A172 (cell line): ENCODE results near the gene WNT8B. TPM values are rescaled to one million over a fixed set of nuclear protein-coding genes. Genes with fewer than 3 reads are reported as not detected.

Source experiments
- DNase-seq: peaks from one replicate; pipeline ENCODE4 v3.0.0-alpha.2; 2015; ENCODE audit warnings: low spot score
- total RNA-seq: library from RNA; depleted of rRNA; stranded (reverse); fragments of >200 nt; shearing (Covaris generic); gene quantifications from 2 replicates; pipeline ENCODE4 v1.2.3, GENCODE V29; 2014

The WNT8B gene
- total RNA-seq, 1 experiment from 2014 or later: not detected

GRCh38 chr10:100483876-100484666 is 21.3 kb downstream of the WNT8B start:
- DNase-seq: no peak

- no peak for DNase-seq
Measured at GRCh38 chr10:100485366-100485765, 22.6 kb downstream of the WNT8B start.

GRCh38 chr10:100485801-100486495 is 23.1 kb downstream of the WNT8B start:
- DNase-seq: no peak

- DNase-seq: no peak
Measured at GRCh38 chr10:100487529-100487928, 24.7 kb downstream of the WNT8B start.

GRCh38 chr10:100489396-100489795 is 26.6 kb downstream of the WNT8B start:
- DNase-seq: no peak

- no peak for DNase-seq
Measured at GRCh38 chr10:100490531-100490930, 27.7 kb downstream of the WNT8B start.

- no peak for DNase-seq
Measured at GRCh38 chr10:100496567-100496966, 33.8 kb downstream of the WNT8B start.

- DNase-seq: no peak
Measured at GRCh38 chr10:100498059-100498458, 35.2 kb downstream of the WNT8B start.

- DNase-seq: no peak
Measured at GRCh38 chr10:100501423-100501822, 38.6 kb downstream of the WNT8B start.

- DNase-seq: no peak
Measured at GRCh38 chr10:100502926-100503494, 40.2 kb downstream of the WNT8B start.

GRCh38 chr10:100504096-100504495 is 41.3 kb downstream of the WNT8B start:
- peak; percentile 40 for DNase-seq

- no peak for DNase-seq
Measured at GRCh38 chr10:100505164-100505563, 42.4 kb downstream of the WNT8B start.

- DNase-seq: peak; percentile 80
Measured at GRCh38 chr10:100506596-100507356, 44.0 kb downstream of the WNT8B start.

GRCh38 chr10:100507357-100507732 is 44.5 kb downstream of the WNT8B start:
- DNase-seq: no peak

GRCh38 chr10:100508266-100508665 is 45.5 kb downstream of the WNT8B start:
- DNase-seq: no peak

- DNase-seq: peak; percentile 52
Measured at GRCh38 chr10:100508691-100509150, 45.9 kb downstream of the WNT8B start.

- no peak for DNase-seq
Measured at GRCh38 chr10:100509241-100509840, 46.5 kb downstream of the WNT8B start.

- no peak for DNase-seq
Measured at GRCh38 chr10:100510533-100511308, 47.9 kb downstream of the WNT8B start.

- DNase-seq: no peak
Measured at GRCh38 chr10:100515612-100516011, 52.8 kb downstream of the WNT8B start.

- DNase-seq: peak; percentile 17
Measured at GRCh38 chr10:100516847-100517246, 54.0 kb downstream of the WNT8B start.

- DNase-seq: peak; percentile 59
Measured at GRCh38 chr10:100518761-100519241, 56.0 kb downstream of the WNT8B start.
